K562 (cell line): ENCODE data around the gene BNC2.

ENCODE experiments used
- BRCA1 ChIP-seq, 2 experiments: fragments of 450-650 bp in 1 of 2; sonication (generic) in 1 of 2; formaldehyde crosslinking in 1 of 2; IDR thresholded peaks; 2 replicates each; pipeline versions ENCODE4 v1.5.0 to v1.6.1; 2017 to 2020; ENCODE audit warnings: mild to moderate bottlenecking in 1 of 2, missing genetic modification reagents in 1 of 2
- CBX5 ChIP-seq: IDR thresholded peaks from 2 replicates; pipeline ENCODE4 v1.6.1; 2014; ENCODE audit warnings: low read depth, borderline replicate concordance
- ZNF766 ChIP-seq: fragments of 200-800 bp; sonication (Bioruptor generic); conservative IDR thresholded peaks from 2 replicates; pipeline ENCODE4 v1.6.1; 2016; ENCODE audit warnings: missing genetic modification characterization, missing compliant biosample characterization
- TF ChIP-seq, protein P1 (sequence below): fragments of 450-650 bp; IDR thresholded peaks from 2 replicates; pipeline ENCODE4 v1.7.1; 2018; ENCODE audit warnings: mild to moderate bottlenecking, low read depth; ENCODE audit not compliant: partially characterized antibody
- TF ChIP-seq, protein P2 (sequence below): sonication (generic); formaldehyde crosslinking; IDR thresholded peaks from 2 replicates; pipeline ENCODE4 v1.8.0; 2022; ENCODE audit warnings: mild to moderate bottlenecking, missing genetic modification reagents

DNA sequence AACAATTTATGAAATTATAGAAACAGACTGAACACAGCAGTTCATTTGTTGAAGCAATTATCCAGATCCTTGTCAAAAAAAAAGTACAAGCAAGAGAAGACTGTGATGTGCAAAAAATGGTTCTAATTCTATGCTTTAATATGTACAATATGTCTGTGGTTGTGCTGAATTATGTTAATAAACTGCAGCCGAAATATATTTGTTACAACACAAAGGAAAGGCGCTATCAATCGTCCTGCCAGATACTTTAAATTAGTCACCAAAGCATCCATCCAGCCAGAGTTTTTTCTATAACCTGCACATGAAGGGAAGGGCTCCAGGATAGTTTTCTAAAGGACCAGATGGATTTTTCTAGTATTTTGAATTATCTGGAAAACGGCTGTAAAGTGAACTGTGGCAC is 259.5 kb downstream of the BNC2 start:
- TF ChIP-seq CBX5 (no peak), BRCA1 (IDR thresholded peaks at IDR 0.05) (no peak), BRCA1 (CRISPR knock-in tag; IDR thresholded peaks at IDR 0.05) (no peak), ZNF766 (CRISPR knock-in tag) (no peak)
- TF ChIP-seq, protein P1, sequence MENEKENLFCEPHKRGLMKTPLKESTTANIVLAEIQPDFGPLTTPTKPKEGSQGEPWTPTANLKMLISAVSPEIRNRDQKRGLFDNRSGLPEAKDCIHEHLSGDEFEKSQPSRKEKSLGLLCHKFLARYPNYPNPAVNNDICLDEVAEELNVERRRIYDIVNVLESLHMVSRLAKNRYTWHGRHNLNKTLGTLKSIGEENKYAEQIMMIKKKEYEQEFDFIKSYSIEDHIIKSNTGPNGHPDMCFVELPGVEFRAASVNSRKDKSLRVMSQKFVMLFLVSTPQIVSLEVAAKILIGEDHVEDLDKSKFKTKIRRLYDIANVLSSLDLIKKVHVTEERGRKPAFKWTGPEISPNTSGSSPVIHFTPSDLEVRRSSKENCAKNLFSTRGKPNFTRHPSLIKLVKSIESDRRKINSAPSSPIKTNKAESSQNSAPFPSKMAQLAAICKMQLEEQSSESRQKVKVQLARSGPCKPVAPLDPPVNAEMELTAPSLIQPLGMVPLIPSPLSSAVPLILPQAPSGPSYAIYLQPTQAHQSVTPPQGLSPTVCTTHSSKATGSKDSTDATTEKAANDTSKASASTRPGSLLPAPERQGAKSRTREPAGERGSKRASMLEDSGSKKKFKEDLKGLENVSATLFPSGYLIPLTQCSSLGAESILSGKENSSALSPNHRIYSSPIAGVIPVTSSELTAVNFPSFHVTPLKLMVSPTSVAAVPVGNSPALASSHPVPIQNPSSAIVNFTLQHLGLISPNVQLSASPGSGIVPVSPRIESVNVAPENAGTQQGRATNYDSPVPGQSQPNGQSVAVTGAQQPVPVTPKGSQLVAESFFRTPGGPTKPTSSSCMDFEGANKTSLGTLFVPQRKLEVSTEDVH: no peak
- TF ChIP-seq, protein P2, sequence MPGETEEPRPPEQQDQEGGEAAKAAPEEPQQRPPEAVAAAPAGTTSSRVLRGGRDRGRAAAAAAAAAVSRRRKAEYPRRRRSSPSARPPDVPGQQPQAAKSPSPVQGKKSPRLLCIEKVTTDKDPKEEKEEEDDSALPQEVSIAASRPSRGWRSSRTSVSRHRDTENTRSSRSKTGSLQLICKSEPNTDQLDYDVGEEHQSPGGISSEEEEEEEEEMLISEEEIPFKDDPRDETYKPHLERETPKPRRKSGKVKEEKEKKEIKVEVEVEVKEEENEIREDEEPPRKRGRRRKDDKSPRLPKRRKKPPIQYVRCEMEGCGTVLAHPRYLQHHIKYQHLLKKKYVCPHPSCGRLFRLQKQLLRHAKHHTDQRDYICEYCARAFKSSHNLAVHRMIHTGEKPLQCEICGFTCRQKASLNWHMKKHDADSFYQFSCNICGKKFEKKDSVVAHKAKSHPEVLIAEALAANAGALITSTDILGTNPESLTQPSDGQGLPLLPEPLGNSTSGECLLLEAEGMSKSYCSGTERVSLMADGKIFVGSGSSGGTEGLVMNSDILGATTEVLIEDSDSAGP (CRISPR knock-in tag): no peak
